Right atrium auricular region (tissue), 2 donors: ENCODE measurements around the gene PDS5A. TPM values are rescaled to one million over a fixed set of nuclear protein-coding genes. Genes with fewer than 3 reads are reported as not detected.
"Not testable (repeated sequence)": the region's sequence is repeated elsewhere in the genome, so short reads cannot be mapped to it uniquely, and the experiment has no call there.

Experiments used
- DNase-seq: peaks from one replicate; pipeline ENCODE4 v3.0.0-alpha.2; 2019; ENCODE audit warnings: low spot score
- H3K27ac ChIP-seq, 2 donors: fragments of 200-600 bp; sonication (generic); 1 replicate in 1 of 2; 2 replicates in 1 of 2; pipeline ENCODE4 v1.5.1; 2016 to 2019
- H3K27me3 ChIP-seq, 2 donors: fragments of 200-600 bp; sonication (generic); one replicate each; pipeline versions ENCODE4 v1.5.1 to v1.6.0; 2017 to 2019
- H3K36me3 ChIP-seq: fragments of 200-600 bp; sonication (generic); one replicate; pipeline ENCODE4 v1.5.1; 2016
- H3K4me1 ChIP-seq, 2 donors: fragments of 200-600 bp; sonication (generic); one replicate each; pipeline versions ENCODE4 v1.5.1 to v1.6.0; 2017 to 2019
- H3K4me3 ChIP-seq, 2 donors: fragments of 200-600 bp; sonication (generic); 1 replicate in 1 of 2; 2 replicates in 1 of 2; pipeline ENCODE4 v1.5.1; 2017 to 2019; ENCODE audit warnings: mild to moderate bottlenecking in 1 of 2, moderate library complexity in 1 of 2
- H3K9me3 ChIP-seq, 2 donors: fragments of 200-600 bp; sonication (generic); one replicate each; pipeline ENCODE4 v1.5.1; 2019
- CTCF ChIP-seq, 2 donors: fragments of 200-600 bp; sonication (generic); IDR thresholded peaks; one replicate each; pipeline ENCODE4 v1.5.1; 2019; ENCODE audit warnings: antibody characterized with exemption in 2 of 2
- total RNA-seq, 2 donors: library from RNA; depleted of rRNA; stranded (reverse); fragments of >200 nt; gene quantifications; one replicate each; pipeline ENCODE4 v1.1.0, GENCODE V29; 2016

PDS5A gene
- 10 to 100 TPM; 29.5 to 30.3 TPM for total RNA-seq

- TF ChIP-seq CTCF (IDR thresholded peaks at IDR 0.05) = peak; percentile 87 to 93
- peaks cover 12% of the 10 kb centered on the region for H3K36me3 ChIP-seq
These were observed at the start of gene PDS5A for GRCh38 chr4:39977489-39978377. TSS of gene PDS5A (minus strand) at chr4:39977911. CDS start at chr4:39976577, 1,334 bp downstream.

GRCh38 chr4:40024049-40024448 lies 46.3 kb upstream of the PDS5A start:
- H3K4me3 ChIP-seq, DNase-seq, H3K9me3 ChIP-seq, H3K4me1 ChIP-seq, H3K27ac ChIP-seq, H3K27me3 ChIP-seq, H3K36me3 ChIP-seq: not testable (repeated sequence)

More at GRCh38 chr4:39977489-39978377, at the start of gene PDS5A:
- H3K9me3 ChIP-seq = no peaks in the 10 kb centered on the region
- H3K4me1 ChIP-seq = peaks cover 0 to 21% of the 10 kb centered on the region in 2 donors
- H3K27me3 ChIP-seq = no peaks in the 10 kb centered on the region
- H3K4me3 ChIP-seq = peak within 1 kb of the TSS; percentile 75 to 91
- DNase-seq = peak; percentile 75
- peak within 1 kb of the TSS; percentile 93 to 94 for H3K27ac ChIP-seq

GRCh38 chr4:40021116-40021515 lies 43.4 kb upstream of the PDS5A start:
- H3K4me1 ChIP-seq, DNase-seq, H3K27me3 ChIP-seq, H3K4me3 ChIP-seq, H3K9me3 ChIP-seq, H3K36me3 ChIP-seq, H3K27ac ChIP-seq: not testable (repeated sequence)

- Histone ChIP-seq H3K36me3 (no peaks in the 10 kb centered on the region), H3K27me3 (no peaks in the 10 kb centered on the region), H3K4me3 (no peak overlapping the region), H3K27ac (no peak overlapping the region), H3K4me1 (no peaks in the 10 kb centered on the region), H3K9me3 (no peaks in the 10 kb centered on the region)
- DNase-seq = no peak
- no peak for TF ChIP-seq CTCF (IDR thresholded peaks at IDR 0.05)
These were observed 42.5 kb upstream of the PDS5A start for GRCh38 chr4:40020221-40020620.

GRCh38 chr4:40016007-40016406 lies 38.3 kb upstream of the PDS5A start:
- no peak for TF ChIP-seq CTCF (IDR thresholded peaks at IDR 0.05)
- no peaks in the 10 kb centered on the region for H3K36me3 ChIP-seq
- DNase-seq = no peak
- no peaks in the 10 kb centered on the region for H3K9me3 ChIP-seq
- no peak overlapping the region for H3K4me3 ChIP-seq
- no peak overlapping the region for H3K27ac ChIP-seq
- H3K27me3 ChIP-seq = no peaks in the 10 kb centered on the region
- H3K4me1 ChIP-seq = no peaks in the 10 kb centered on the region

GRCh38 chr4:40003986-40004385 lies 26.3 kb upstream of the PDS5A start:
- Histone ChIP-seq H3K4me3 (no peak overlapping the region), H3K9me3 (no peaks in the 10 kb centered on the region), H3K4me1 (no peaks in the 10 kb centered on the region), H3K27me3 (no peaks in the 10 kb centered on the region), H3K36me3 (no peaks in the 10 kb centered on the region), H3K27ac (no peak overlapping the region)
- DNase-seq = no peak
- no peak for TF ChIP-seq CTCF (IDR thresholded peaks at IDR 0.05)

- Histone ChIP-seq H3K27me3 (no peaks in the 10 kb centered on the region), H3K27ac (no peak overlapping the region), H3K9me3 (no peaks in the 10 kb centered on the region), H3K36me3 (no peaks in the 10 kb centered on the region), H3K4me1 (no peaks in the 10 kb centered on the region), H3K4me3 (no peak overlapping the region)
- no peak for TF ChIP-seq CTCF (IDR thresholded peaks at IDR 0.05)
- DNase-seq = no peak
These were observed 23.0 kb upstream of the PDS5A start for GRCh38 chr4:40000711-40001110.
